Parathyroid adenoma (tissue), 2 donors: ENCODE measurements around the gene RNF146.
"Not testable (repeated sequence)": the region's sequence is repeated elsewhere in the genome, so short reads cannot be mapped to it uniquely, and the experiment has no call there.

Experiments used
- H2AFZ ChIP-seq: fragments of 300-600 bp; sonication (generic); one replicate; pipeline ENCODE4 v1.7.0; 2017; ENCODE audit warnings: antibody characterized with exemption, mild to moderate bottlenecking
- H3K27ac ChIP-seq: fragments of 300-600 bp; sonication (generic); one replicate; pipeline ENCODE4 v1.7.0; 2017
- H3K27me3 ChIP-seq: fragments of 300-600 bp; sonication (generic); one replicate; pipeline ENCODE4 v1.7.0; 2017; ENCODE audit warnings: low read length; ENCODE audit not compliant: control insufficient read depth, insufficient read depth
- H3K36me3 ChIP-seq: fragments of 300-600 bp; sonication (generic); one replicate; pipeline ENCODE4 v1.7.0; 2017; ENCODE audit warnings: low read length; ENCODE audit not compliant: control insufficient read depth, insufficient read depth
- H3K4me1 ChIP-seq: fragments of 300-600 bp; sonication (generic); one replicate; pipeline ENCODE4 v1.7.0; 2017; ENCODE audit warnings: control low read depth
- H3K4me2 ChIP-seq: fragments of 300-600 bp; sonication (generic); one replicate; pipeline ENCODE4 v1.7.0; 2017; ENCODE audit warnings: low read length
- H3K4me3 ChIP-seq: fragments of 300-600 bp; sonication (generic); one replicate; pipeline ENCODE4 v1.7.0; 2017; ENCODE audit warnings: low read depth, low read length
- H3K79me2 ChIP-seq: fragments of 300-600 bp; sonication (generic); one replicate; pipeline ENCODE4 v1.7.0; 2017; ENCODE audit warnings: control low read depth
- H3K9ac ChIP-seq: fragments of 300-600 bp; sonication (generic); one replicate; pipeline ENCODE4 v1.7.0; 2017; ENCODE audit warnings: mild to moderate bottlenecking
- H3K9me3 ChIP-seq: fragments of 300-600 bp; sonication (generic); one replicate; pipeline ENCODE4 v1.7.0; 2017; ENCODE audit warnings: low read length; ENCODE audit not compliant: control insufficient read depth
- TF ChIP-seq, protein P1 (sequence below): fragments of 300-600 bp; sonication (generic); IDR thresholded peaks from one replicate; pipeline ENCODE4 v1.7.0; 2017; ENCODE audit warnings: antibody characterized with exemption, mild to moderate bottlenecking
- donor health status: primary hyperparathyroidism.

The RNF146 gene

DNA sequence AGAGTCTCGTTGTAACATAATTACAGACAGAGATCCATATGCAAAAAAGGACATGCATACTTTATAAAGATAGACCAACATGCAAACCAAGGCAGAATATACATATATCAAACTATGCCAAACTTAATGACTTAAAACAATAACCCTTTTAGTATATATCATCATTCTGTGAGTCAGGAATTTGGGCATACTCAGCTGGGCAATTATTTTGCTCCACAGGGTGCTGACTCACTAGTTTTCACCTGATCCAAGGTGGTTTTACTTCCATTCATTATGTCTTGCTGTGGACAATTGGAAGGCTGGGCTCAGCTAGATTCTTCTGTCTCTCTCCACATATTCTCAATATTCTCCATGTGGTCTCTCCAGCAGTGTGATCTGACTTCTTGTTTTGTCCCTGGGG, 41.2 kb upstream of the RNF146 start:
- no peak overlapping the region for H2AFZ ChIP-seq
- no peak overlapping the region for H3K4me3 ChIP-seq
- H3K79me2 ChIP-seq: no peaks in the 10 kb centered on the region
- H3K9me3 ChIP-seq: no peaks in the 10 kb centered on the region
- no peak overlapping the region for H3K4me2 ChIP-seq
- H3K9ac ChIP-seq: no peak overlapping the region
- H3K36me3 ChIP-seq: no peaks in the 10 kb centered on the region
- TF ChIP-seq, protein P1, sequence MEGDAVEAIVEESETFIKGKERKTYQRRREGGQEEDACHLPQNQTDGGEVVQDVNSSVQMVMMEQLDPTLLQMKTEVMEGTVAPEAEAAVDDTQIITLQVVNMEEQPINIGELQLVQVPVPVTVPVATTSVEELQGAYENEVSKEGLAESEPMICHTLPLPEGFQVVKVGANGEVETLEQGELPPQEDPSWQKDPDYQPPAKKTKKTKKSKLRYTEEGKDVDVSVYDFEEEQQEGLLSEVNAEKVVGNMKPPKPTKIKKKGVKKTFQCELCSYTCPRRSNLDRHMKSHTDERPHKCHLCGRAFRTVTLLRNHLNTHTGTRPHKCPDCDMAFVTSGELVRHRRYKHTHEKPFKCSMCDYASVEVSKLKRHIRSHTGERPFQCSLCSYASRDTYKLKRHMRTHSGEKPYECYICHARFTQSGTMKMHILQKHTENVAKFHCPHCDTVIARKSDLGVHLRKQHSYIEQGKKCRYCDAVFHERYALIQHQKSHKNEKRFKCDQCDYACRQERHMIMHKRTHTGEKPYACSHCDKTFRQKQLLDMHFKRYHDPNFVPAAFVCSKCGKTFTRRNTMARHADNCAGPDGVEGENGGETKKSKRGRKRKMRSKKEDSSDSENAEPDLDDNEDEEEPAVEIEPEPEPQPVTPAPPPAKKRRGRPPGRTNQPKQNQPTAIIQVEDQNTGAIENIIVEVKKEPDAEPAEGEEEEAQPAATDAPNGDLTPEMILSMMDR: no peak
- H3K27me3 ChIP-seq: no peaks in the 10 kb centered on the region
- H3K4me1 ChIP-seq: no peaks in the 10 kb centered on the region
- H3K27ac ChIP-seq: no peak overlapping the region

DNA sequence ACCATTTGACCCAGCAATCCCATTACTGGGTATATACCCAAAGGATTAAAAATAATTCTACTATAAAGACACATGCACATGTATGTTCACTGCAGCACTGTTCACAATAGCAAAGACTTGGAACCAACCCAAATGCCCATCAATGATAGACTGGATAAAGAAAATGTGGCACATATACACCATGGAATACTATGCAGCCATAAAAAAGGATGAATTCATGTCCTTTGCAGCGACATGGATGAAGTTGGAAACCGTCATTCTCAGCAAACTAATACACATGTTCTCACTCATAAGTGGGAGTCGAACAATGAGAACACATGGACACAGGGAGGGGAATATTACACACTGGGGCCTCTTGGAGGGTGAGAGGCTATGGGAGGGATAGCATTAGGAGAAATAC, 32.8 kb upstream of the RNF146 start:
- not testable (repeated sequence) for H3K9me3 ChIP-seq, H3K4me1 ChIP-seq, H3K27ac ChIP-seq, H3K9ac ChIP-seq, H3K27me3 ChIP-seq, H2AFZ ChIP-seq, H3K4me3 ChIP-seq, H3K4me2 ChIP-seq, H3K36me3 ChIP-seq, H3K79me2 ChIP-seq

DNA sequence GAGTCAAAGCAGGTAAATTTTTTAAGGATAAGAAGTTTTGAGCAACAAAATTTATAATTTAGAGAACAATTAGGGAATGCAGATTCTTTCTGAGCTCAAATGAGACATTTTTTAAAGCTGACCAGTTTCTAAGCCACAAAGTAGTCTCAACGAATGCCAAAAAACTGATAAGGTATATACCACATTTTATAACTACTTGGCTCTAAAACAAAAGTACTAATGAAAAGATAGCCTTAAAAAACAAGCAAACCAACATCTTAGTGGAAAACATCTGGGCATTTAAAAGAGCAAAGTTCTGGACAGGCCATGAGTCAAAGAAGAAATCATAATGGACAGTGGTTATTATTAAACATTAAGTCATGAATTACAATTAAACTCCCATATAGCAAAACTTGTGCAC, 23.2 kb upstream of the RNF146 start:
- H2AFZ ChIP-seq: no peak overlapping the region
- H3K36me3 ChIP-seq: no peaks in the 10 kb centered on the region
- no peaks in the 10 kb centered on the region for H3K9me3 ChIP-seq
- H3K9ac ChIP-seq: no peak overlapping the region
- H3K4me2 ChIP-seq: no peak overlapping the region
- H3K27ac ChIP-seq: no peak overlapping the region
- H3K79me2 ChIP-seq: no peaks in the 10 kb centered on the region
- TF ChIP-seq, protein P1: no peak
- no peaks in the 10 kb centered on the region for H3K4me1 ChIP-seq
- no peak overlapping the region for H3K4me3 ChIP-seq
- no peaks in the 10 kb centered on the region for H3K27me3 ChIP-seq

DNA sequence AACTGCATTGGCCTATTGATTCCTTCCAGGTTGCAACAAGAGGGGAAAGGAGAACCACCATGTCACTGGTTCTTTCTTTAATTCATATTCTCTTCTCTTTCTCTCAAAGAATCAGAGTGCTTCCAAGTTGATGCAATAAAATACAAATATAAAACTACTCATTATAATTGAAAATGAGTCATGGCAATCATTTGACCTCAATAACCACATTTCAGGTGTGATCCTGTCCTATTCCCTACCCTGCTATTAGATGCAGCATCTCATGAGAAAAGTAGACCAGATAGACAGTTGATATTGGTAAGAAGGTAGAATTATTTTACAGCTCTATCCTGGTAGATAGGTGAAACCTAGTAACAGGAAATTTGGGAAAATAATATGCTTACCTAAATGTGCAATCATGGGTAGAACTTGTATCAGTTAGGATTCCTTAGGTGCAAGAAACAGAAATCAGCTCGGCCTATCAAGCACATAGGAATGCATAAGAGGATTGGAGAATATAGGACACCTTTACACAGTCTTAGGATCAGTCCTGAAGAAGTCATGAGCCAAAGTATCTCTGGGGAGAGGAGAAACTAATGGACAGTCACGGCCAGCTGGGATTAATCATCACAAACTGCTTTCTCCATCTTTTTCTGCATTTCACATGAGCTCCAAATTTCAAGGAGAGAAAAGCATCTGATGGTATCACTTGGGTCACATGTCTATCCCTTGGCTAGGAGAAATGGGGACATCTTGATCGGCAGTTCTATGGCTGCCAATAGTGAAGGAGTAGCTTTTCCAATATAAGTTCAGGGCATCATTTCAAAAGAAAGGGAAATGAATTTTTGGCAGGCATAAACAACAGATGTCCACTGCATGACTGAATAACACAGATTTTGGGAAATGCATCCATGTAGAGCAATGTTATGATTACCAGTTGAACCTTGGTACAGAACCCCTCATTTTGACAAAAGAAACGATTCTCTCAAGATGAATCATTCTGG, 19.3 kb upstream of the RNF146 start:
- Histone ChIP-seq H3K27ac (no peak overlapping the region), H3K9ac (no peak overlapping the region), H2AFZ (no peak overlapping the region), H3K9me3 (no peaks in the 10 kb centered on the region), H3K4me1 (no peaks in the 10 kb centered on the region), H3K79me2 (no peaks in the 10 kb centered on the region), H3K4me3 (no peak overlapping the region), H3K4me2 (no peak overlapping the region), H3K36me3 (no peaks in the 10 kb centered on the region), H3K27me3 (no peaks in the 10 kb centered on the region)
- TF ChIP-seq, protein P1: no peak

DNA sequence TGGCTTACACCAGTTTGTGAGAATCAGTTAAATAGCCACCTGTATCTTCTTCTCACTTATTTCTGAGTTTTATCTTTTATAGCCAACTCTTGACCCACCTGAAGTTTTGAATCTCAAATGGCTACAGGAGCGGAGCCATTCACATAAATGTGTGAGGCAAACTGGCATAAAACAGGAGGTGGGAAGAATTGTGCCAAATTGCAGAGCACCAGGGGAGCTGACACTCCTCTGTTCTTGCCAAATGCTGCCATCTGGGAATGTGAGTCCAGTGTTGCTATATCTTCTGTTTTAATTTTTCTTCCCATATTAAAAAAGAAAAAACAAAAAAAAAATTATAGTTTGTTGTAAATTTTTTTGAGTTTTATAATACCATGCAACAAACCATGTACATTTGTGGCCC, 17.0 kb upstream of the RNF146 start:
- no peak overlapping the region for H3K9ac ChIP-seq
- TF ChIP-seq, protein P1: no peak
- no peaks in the 10 kb centered on the region for H3K27me3 ChIP-seq
- H3K4me3 ChIP-seq: no peak overlapping the region
- H3K9me3 ChIP-seq: no peaks in the 10 kb centered on the region
- H3K79me2 ChIP-seq: no peaks in the 10 kb centered on the region
- H3K27ac ChIP-seq: no peak overlapping the region
- H3K36me3 ChIP-seq: no peaks in the 10 kb centered on the region
- H2AFZ ChIP-seq: no peak overlapping the region
- no peaks in the 10 kb centered on the region for H3K4me1 ChIP-seq
- H3K4me2 ChIP-seq: no peak overlapping the region
